ENCODE results near the gene C1QTNF5. TPM values are rescaled to one million over a fixed set of nuclear protein-coding genes. Genes with fewer than 3 reads are reported as not detected.

The C1QTNF5 gene
- polyA plus RNA-seq, 2 donors: 4.8 to 6.7 TPM

DNA sequence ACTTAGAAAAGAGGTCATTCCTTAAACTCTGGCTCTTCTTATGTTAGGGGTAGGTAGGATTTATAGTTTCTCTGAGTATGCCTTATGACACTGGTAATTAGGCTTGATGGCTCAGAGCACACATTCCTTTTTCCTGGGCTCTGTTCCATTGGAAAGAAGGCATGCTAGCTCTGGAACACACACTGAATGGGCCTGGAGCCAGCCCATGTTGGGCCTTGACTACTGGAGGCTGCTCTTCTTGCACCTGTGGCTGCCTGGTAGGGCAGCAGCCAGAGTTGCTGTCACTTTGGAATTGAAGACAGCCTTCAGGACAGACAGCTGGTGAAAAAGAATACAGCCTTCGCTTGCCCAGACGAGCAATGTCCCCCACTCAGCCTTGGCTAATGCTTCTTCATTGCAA, 42.0 kb downstream of the C1QTNF5 start:
- no peaks in the 10 kb centered on the region for H3K27me3 ChIP-seq (ENCODE audit: control insufficient read depth in 1 of 2, insufficient read depth in 2 of 2, low read length in 2 of 2)
- no peaks in the 10 kb centered on the region for H3K4me1 ChIP-seq (ENCODE audit: control insufficient read depth in 2 of 2, insufficient read depth in 2 of 2, low read length in 1 of 2)
- no peak overlapping the region for H3K27ac ChIP-seq (ENCODE audit: low read depth in 2 of 2, low read length in 1 of 2)
- H3K36me3 ChIP-seq (ENCODE audit: control insufficient read depth in 2 of 2, insufficient read depth in 2 of 2, low read length in 1 of 2): peaks cover 0 to 20% of the 10 kb centered on the region in 2 donors
- H3K4me3 ChIP-seq (ENCODE audit: low read depth in 1 of 2, low read length in 2 of 2): no peak overlapping the region
- H3K9me3 ChIP-seq (ENCODE audit: control insufficient read depth in 2 of 2, insufficient read depth in 1 of 2, low read depth in 1 of 2, low read length in 1 of 2): no peaks in the 10 kb centered on the region
- 61 to 70% methylated on average over 2 of the region's 2 CpGs for WGBS, 2 donors

DNA sequence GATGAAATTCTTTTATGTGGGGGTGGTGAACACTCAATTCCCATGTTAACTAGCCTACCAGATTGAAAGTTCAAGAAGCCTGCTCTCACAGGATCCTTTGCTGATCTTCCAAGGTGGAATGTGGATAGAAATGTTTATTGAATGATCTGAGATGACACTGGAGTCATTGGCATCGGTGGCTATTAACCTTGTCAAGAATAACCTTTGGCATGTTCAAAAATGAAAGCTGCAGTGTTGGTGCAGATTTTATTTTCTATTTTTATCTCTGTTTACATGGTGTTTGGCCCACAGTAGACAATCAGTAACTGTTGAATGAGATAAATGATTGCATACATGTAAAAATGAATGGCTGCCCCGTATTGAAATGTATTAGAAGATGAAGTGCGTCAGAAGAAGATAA, 42.7 kb downstream of the C1QTNF5 start:
- H3K9me3 ChIP-seq (ENCODE audit: control insufficient read depth in 2 of 2, insufficient read depth in 1 of 2, low read depth in 1 of 2, low read length in 1 of 2): no peaks in the 10 kb centered on the region
- H3K27ac ChIP-seq (ENCODE audit: low read depth in 2 of 2, low read length in 1 of 2): no peak overlapping the region
- WGBS, 2 donors: 67 to 77% methylated on average over 3 of the region's 3 CpGs
- H3K36me3 ChIP-seq (ENCODE audit: control insufficient read depth in 2 of 2, insufficient read depth in 2 of 2, low read length in 1 of 2): peaks cover 0 to 16% of the 10 kb centered on the region in 2 donors
- no peak overlapping the region for H3K4me3 ChIP-seq (ENCODE audit: low read depth in 1 of 2, low read length in 2 of 2)
- H3K27me3 ChIP-seq (ENCODE audit: control insufficient read depth in 1 of 2, insufficient read depth in 2 of 2, low read length in 2 of 2): no peaks in the 10 kb centered on the region
- H3K4me1 ChIP-seq (ENCODE audit: control insufficient read depth in 2 of 2, insufficient read depth in 2 of 2, low read length in 1 of 2): no peaks in the 10 kb centered on the region

DNA sequence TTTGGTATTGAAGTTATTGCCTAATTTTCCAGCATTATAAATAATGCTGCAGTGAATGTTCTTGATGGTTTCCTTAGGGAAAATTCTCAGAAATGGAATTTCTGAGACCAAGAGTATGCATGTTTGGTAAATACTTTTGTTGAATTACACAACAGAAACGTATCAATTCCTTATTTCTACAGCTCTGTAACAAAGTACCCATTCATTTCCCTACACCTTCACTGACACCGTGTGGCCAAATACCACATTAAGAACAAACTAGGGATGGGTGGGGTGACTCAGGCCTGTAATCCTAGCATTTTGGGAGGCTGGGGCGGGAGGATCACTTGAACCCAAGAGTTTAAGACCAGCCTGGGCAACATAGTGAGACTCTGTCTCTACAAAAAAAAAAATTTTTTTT, 45.5 kb downstream of the C1QTNF5 start:
- Histone ChIP-seq H3K27me3 (ENCODE audit: control insufficient read depth in 1 of 2, insufficient read depth in 2 of 2, low read length in 2 of 2) (no peaks in the 10 kb centered on the region), H3K4me1 (ENCODE audit: control insufficient read depth in 2 of 2, insufficient read depth in 2 of 2, low read length in 1 of 2) (no peaks in the 10 kb centered on the region), H3K36me3 (ENCODE audit: control insufficient read depth in 2 of 2, insufficient read depth in 2 of 2, low read length in 1 of 2) (peaks cover 3 to 9% of the 10 kb centered on the region in 2 donors), H3K27ac (ENCODE audit: low read depth in 2 of 2, low read length in 1 of 2) (no peak overlapping the region), H3K9me3 (ENCODE audit: control insufficient read depth in 2 of 2, insufficient read depth in 1 of 2, low read depth in 1 of 2, low read length in 1 of 2) (peaks cover 0 to 5% of the 10 kb centered on the region in 2 donors), H3K4me3 (ENCODE audit: low read depth in 1 of 2, low read length in 2 of 2) (no peak overlapping the region)
- 61 to 63% methylated on average over 3 of the region's 3 CpGs for WGBS, 2 donors

DNA sequence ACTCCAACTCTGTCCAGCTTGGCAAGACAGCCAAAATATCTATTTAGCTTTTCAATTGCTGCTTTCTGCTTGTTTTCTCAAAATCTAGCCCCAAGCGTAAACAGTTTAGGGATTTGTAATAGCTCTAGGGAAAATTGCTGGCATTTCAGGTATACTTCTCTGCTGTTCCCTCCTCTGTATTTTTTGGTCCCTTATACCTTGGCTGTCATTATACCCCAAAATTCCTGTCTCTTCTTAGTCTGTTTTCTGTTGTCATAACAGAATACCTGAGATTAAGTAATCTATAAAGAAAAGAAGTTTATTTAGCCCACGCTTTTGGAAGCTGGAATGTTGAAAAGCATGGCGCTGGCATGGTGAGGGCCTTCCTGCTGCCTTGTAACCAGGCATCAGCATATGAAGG, 47.2 kb downstream of the C1QTNF5 start:
- no peaks in the 10 kb centered on the region for H3K4me1 ChIP-seq (ENCODE audit: control insufficient read depth in 2 of 2, insufficient read depth in 2 of 2, low read length in 1 of 2)
- 94 to 99% methylated on average over 3 of the region's 3 CpGs for WGBS, 2 donors
- peaks cover 0 to 5% of the 10 kb centered on the region in 2 donors for H3K9me3 ChIP-seq (ENCODE audit: control insufficient read depth in 2 of 2, insufficient read depth in 1 of 2, low read depth in 1 of 2, low read length in 1 of 2)
- H3K36me3 ChIP-seq (ENCODE audit: control insufficient read depth in 2 of 2, insufficient read depth in 2 of 2, low read length in 1 of 2): peaks cover 2 to 3% of the 10 kb centered on the region in 2 donors
- no peak overlapping the region for H3K4me3 ChIP-seq (ENCODE audit: low read depth in 1 of 2, low read length in 2 of 2)
- no peaks in the 10 kb centered on the region for H3K27me3 ChIP-seq (ENCODE audit: control insufficient read depth in 1 of 2, insufficient read depth in 2 of 2, low read length in 2 of 2)
- H3K27ac ChIP-seq (ENCODE audit: low read depth in 2 of 2, low read length in 1 of 2): no peak overlapping the region

DNA sequence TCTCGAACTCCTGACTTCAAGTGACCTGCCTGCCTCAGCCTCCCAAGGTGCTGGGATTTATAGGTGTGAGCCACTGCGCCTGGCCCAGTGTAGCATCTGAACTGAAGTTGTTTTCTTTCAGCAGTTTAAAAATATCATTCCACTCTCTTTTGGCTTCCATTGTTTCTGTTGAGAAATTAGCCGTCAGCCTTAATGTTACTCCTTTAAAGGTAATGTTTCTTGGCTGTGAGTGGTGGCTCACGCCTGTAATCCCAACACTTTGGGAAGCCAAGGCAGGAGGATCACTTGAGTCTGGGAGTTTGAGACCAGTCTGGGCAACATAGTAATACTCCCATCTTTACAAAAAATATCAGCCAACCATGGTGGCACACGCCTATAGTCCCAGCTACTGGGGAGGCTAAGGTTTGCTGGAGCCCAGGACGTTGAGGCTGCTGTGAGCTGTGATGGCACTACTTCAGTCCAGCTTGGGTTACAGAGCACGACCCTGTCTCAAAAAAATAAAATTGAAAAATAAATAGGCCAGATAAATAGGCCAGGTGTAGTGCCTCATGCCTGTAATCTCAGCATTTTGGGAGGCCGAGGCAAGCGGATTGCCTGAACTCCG, 49.7 kb downstream of the C1QTNF5 start:
- H3K27me3 ChIP-seq (ENCODE audit: control insufficient read depth in 1 of 2, insufficient read depth in 2 of 2, low read length in 2 of 2): no peaks in the 10 kb centered on the region
- no peak overlapping the region for H3K27ac ChIP-seq (ENCODE audit: low read depth in 2 of 2, low read length in 1 of 2)
- no peaks in the 10 kb centered on the region for H3K4me1 ChIP-seq (ENCODE audit: control insufficient read depth in 2 of 2, insufficient read depth in 2 of 2, low read length in 1 of 2)
- H3K4me3 ChIP-seq (ENCODE audit: low read depth in 1 of 2, low read length in 2 of 2): no peak overlapping the region
- 96 to 100% methylated on average over 10 of the region's 10 CpGs for WGBS, 2 donors
- peaks cover 0 to 3% of the 10 kb centered on the region in 2 donors for H3K36me3 ChIP-seq (ENCODE audit: control insufficient read depth in 2 of 2, insufficient read depth in 2 of 2, low read length in 1 of 2)
- peaks cover 0 to 5% of the 10 kb centered on the region in 2 donors for H3K9me3 ChIP-seq (ENCODE audit: control insufficient read depth in 2 of 2, insufficient read depth in 1 of 2, low read depth in 1 of 2, low read length in 1 of 2)

Other genes with a start within 250 kb of the C1QTNF5 start
- gene DPAGT1, start 239.0 kb downstream of the C1QTNF5 start, polyA plus RNA-seq: 10 to 100 TPM; 16.5 to 21.5 TPM
- gene C2CD2L, start 233.5 kb downstream of the C1QTNF5 start, polyA plus RNA-seq: 10 to 100 TPM in 1 of 2 donors, 1 to 10 TPM in 1; 8.4 to 13.1 TPM
- gene HINFP, start 219.3 kb downstream of the C1QTNF5 start, polyA plus RNA-seq: 10 to 100 TPM in 1 of 2 donors, 1 to 10 TPM in 1; 9.1 to 16.0 TPM
- under 1 TPM; 0.21 to 0.81 TPM for gene ABCG4, start 191.8 kb downstream of the C1QTNF5 start, polyA plus RNA-seq
- gene NLRX1, start 172.2 kb downstream of the C1QTNF5 start, polyA plus RNA-seq: 10 to 100 TPM; 24.9 to 38.8 TPM
- gene NHERF4, start 155.4 kb downstream of the C1QTNF5 start, polyA plus RNA-seq: under 1 TPM; 0.05 to 0.41 TPM
- gene CBL, start 134.5 kb downstream of the C1QTNF5 start, polyA plus RNA-seq: 1 to 10 TPM; 3.0 to 6.2 TPM
- gene MCAM, start 23.8 kb downstream of the C1QTNF5 start, polyA plus RNA-seq: 10 to 100 TPM; 10.3 to 34.4 TPM
- 10 to 100 TPM in 1 of 2 donors, 1 to 10 TPM in 1; 7.4 to 16.2 TPM for gene RNF26, start 6.4 kb downstream of the C1QTNF5 start, polyA plus RNA-seq
- not detected for gene MFRP, start 5.8 kb upstream of the C1QTNF5 start, polyA plus RNA-seq
- 1 to 10 TPM; 2.1 to 4.9 TPM for gene USP2, start 40.8 kb upstream of the C1QTNF5 start, polyA plus RNA-seq
- 1 to 10 TPM in 1 of 2 donors, under 1 TPM in 1; 0.92 to 1.2 TPM for gene THY1, start 82.3 kb upstream of the C1QTNF5 start, polyA plus RNA-seq